HG03442 (cell line): ENCODE data around the gene FHIT.
"Not testable (repeated sequence)": the region's sequence is repeated elsewhere in the genome, so short reads cannot be mapped to it uniquely, and the experiment has no call there.

ENCODE experiments used
- ATAC-seq: cut with Tn5 transposase; IDR thresholded peaks from one replicate; pipeline ENCODE4 v1.9.1; 2021; ENCODE audit warnings: mild to moderate bottlenecking, moderate library complexity; ENCODE audit not compliant: unreplicated experiment

Gene FHIT

DNA sequence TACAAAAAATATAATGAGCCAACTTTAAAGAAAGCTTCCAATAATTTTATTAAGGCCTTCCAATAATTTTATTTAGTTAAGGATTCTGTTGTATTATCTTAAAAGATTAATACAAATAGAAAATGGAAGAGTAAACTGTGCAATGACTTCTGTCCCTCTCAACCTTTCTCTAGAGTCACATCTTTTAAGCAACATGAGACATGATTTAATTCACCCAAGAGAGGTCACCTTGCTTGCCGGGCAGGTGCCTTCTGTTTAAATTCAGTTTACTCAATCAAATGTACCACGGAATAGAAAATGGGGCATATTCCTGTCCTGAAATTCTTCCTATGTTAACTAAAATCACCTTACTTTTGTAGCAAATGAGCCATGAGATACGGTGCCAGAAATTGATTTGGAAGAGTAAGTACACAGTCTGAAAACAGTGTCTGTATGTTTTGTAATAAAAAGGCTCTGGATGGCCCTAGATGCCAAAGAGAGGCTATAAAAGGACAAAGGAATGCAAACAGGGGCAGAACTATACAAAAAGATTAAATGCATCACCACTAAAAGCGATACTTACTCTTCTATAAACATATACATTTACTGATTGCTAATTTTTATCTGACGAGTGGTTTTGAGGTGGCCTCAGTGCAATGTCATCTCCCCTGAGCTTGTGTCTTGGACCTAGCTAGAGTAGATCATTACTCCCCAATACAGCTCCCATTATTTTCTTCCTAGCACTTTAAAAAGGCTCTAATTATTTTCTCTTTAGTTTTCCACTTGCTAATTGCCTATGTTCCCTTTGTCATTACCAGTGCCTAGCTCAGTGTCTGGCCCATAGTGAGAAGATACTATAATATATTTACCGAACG, 134.0 kb downstream of the FHIT start:
- ATAC-seq = no peak

DNA sequence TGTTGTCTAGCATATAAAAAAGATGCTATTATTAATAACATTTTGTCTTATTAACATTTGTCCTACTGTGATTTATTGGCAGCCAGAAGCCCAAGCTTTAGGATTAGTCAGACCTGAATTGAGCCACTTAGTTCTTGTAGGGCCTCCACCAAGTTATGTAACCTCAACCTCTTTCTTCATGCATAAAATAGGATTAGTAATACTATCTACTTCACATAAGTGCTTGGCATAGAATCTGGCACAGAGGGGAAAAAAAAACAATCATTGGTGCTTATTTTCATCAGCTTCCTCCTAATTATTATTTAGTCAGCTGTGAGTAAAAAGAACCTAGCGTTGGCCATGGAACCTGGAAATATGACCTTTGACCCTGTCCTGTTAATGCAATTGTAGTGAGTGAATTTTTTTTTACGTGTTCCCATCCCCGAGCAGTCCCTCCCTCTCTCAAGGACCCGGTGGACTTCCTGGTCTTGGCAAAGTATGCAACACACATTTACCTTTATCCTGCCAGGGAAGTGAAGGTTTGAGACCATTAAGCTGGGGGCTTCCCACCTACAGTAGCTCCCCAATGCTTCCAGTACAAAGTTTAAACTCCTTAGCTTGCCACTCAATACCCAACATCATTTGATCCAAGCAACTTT, 136.8 kb downstream of the FHIT start:
- ATAC-seq = no peak

DNA sequence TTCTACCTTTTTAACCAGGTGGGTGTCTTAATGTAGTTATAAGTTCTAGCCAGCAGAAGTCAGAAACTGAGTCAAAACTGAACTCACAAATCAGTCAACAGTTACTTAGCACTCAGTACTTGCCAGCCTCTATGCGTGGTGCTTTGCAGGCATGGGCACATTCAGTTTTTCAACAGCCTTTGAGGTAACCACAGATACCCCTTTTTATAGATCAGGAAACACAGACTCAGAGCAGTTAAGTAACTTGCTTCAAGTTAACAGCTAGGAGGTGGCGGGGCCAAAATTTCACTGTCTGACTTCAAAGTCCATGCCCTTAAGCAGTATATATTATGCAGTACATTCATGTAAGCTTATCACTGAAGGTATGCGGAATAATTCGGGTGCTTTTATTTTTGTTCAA, 139.4 kb downstream of the FHIT start:
- peak; percentile 67 for ATAC-seq

DNA sequence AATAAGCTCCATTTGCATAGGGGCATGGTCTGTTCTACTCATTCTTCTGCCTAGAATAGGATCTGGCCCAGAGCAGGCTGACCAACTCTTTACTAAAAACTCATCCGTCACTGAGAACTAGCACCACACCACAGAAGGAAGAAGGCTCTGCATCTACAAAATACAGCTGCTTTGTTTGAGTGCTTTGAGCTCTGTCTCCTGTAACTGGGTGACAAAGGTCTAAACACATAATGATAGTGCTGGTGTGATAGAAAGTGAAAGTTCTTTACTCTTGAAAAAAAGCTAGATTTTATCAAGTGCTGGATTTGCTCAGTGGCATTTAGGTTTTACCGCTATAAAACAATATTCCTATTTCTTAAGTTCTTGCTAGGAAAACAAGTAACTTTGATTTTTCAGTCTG, 140.7 kb downstream of the FHIT start:
- peak; percentile 60 for ATAC-seq

DNA sequence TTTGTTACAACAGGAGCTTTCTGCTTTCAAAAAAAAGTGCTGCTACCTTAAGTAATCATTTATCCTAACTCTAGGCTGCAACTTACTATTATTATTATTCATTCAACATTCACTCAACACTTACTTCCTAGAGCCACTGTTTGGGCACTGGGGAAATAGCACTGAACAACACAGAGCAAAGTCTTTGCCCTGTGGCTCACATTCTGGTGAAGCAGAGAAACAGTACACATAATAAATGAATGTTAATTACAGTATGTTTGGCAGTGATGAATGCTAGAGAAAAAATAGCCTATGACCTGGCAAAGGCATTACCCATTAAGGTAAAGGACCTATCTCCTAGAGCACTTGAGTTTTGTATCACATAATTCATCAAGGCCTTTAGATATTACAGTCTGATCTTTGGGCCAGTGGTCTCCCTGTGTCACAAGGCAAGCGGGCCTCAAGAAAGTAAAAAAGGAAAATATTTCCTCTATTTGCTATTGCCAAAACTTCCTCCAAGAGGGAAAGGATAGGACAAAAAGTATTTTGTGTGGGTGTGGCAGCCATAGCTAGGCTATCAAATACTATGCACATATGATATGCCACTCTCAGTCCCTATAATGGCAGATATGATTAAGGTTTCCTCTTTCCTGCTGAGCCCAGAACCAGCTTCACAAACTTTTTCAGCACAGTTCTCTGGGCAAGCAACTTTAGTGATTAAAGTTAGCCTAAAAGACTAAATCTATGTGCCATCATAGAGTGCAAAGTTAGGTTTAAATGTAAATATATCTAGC, 142.8 kb downstream of the FHIT start:
- no peak for ATAC-seq

DNA sequence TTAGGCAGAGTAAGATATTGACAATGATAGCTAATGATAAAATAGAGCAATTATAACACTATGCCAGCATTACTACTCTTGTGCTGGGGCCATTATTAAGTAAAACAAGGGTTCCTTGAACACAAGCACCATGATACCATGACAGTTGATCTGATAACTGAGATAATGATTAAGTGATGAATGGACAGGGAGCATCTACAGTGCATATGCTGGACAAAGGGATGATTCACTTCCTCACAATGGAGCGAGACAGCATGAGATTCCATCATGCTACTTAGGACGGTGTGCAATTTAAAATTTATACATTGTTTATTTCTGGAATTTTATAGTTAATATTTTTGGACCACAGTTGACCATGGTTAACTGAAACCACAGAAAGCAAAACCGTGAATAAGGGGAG, 156.6 kb downstream of the FHIT start:
- no peak for ATAC-seq

DNA sequence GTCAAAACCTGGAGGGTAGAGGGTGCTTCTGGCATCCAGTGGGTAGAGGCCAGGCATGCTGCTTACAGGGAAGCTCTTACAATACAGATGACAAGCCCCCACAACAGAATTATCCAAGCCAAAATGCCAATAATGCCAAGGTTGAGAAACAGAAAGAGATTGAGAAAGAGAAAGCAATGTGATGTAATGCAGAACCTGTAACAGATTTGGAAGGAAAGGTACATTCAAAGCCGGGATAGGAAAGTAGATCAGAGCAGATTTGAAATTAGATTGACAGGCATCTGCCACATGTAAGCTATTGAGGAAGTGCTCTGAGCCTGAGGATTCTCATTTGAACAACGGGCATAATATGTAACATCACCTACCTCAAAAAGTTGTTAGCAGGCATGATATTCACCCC, 157.9 kb downstream of the FHIT start:
- ATAC-seq = no peak

DNA sequence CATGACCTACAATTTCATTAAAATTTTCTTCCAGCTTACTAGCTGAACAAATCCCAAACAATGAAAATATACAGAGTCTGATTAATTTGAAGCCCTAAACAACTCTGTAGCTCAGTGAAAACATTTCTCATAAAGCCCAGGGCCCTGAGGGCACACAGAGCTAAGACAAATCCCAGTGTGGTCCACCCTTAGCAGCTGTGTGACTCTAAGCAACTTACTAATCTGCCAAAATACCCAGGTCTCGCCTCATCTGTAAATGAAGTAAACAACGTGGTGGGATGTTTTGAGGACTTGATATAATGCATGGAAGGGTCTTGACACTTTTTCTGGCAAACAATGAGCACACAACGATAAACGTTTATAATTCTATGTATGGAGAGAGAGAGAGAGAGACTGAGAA, 158.4 kb downstream of the FHIT start:
- no peak for ATAC-seq

DNA sequence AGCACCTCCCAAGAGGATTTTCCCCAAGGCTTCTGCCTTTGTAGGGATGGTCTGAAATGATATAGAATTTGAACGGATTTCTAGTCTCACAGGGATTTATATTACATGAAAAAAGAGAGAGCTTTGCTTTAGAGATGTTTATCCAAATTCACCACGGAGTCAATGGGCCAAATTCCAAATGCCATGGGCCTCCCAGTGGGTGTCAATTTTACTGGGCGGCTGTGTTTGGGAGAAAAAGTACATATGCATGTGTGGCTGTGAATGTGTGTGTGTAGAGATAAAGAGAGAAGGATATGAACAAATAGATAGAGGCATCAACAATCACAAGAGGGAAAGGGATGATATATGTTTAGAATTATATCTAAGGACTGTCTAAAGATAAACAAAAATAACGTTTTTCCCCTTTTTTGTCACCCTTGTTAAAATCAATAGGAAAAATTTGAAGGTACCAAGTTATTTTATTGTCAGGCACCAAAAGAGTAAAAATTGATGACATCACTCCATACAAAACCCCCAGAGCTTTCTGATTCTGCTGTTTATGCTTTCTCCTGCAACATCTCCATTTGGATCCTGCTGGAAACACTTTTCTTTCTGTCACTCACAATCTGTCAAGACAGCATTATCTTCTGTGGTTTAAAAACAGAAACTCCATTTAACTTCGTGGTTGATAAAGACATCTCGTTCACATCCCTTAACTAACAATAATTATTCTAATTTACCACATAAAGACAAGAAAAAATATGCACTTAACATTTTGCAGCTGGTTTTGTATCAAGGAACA, 160.7 kb downstream of the FHIT start:
- no peak for ATAC-seq

DNA sequence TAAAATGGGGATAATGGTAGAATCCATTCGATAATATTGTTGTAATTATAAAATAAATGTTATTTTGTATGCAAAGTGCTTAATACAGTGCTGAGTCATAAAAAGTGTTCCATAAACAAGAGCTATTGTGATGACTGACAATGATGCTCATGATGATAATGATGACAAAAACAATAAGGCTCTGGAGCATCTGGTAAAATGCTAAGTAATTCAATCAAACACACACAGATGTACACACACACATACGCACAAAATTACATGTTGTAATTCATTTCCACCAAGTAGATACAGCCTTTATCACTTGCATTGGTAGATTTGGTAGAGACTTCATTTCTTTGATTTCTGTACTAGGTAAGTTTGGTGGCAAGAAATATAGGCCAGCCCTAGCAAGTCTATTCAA, 163.8 kb downstream of the FHIT start:
- ATAC-seq = no peak

DNA sequence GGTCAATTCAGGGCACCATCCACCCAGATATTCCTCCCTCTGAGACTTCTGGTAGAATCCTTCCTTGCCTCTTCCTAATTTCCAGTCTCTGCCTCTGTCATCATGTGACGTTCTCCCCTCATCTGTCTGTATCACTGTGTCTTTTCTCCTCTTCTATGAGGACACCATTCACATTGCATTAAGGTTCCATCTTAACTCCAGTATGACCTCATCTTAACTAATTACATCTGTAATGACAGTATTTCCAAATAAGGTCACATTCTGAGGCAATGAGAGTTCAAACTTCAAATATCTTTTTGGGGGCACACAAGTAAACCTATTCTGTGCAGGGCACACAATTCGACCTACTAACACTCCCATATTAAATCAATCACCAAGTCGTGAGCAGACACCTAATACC, 169.7 kb downstream of the FHIT start:
- no peak for ATAC-seq

DNA sequence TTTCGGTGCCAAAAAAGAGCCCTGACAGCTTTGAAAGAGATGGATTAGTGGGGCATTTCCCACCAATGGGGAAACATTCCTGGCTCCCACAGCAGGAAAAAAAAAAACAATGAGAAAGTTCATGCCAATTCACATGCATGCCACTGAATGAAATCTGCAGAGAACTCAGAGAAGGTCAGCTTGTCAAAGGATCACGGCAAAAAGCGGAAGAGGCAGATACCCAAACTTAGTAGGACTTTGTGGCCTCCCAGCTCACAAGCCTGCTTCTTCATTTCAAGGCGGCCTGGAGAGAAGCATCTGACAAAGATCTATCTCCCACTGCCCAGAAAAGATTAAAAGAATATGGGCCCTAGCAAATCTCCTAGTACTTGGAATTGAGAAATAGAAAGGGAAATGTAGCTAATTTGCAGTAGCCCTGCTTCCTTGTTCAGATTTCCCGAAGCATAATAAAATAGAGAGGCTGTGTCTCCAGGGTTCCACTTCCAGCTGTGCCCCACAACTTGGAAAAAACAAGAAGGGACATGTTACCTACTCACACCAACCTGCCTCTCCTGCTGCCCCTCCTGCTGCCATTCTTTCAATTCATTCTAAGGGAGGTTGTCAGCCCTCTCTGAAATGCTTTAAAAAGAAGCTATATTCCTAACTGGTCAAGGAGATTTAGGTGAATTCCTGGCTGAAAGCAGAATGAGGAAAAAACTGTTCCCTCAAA, 170.4 kb downstream of the FHIT start:
- no peak for ATAC-seq

DNA sequence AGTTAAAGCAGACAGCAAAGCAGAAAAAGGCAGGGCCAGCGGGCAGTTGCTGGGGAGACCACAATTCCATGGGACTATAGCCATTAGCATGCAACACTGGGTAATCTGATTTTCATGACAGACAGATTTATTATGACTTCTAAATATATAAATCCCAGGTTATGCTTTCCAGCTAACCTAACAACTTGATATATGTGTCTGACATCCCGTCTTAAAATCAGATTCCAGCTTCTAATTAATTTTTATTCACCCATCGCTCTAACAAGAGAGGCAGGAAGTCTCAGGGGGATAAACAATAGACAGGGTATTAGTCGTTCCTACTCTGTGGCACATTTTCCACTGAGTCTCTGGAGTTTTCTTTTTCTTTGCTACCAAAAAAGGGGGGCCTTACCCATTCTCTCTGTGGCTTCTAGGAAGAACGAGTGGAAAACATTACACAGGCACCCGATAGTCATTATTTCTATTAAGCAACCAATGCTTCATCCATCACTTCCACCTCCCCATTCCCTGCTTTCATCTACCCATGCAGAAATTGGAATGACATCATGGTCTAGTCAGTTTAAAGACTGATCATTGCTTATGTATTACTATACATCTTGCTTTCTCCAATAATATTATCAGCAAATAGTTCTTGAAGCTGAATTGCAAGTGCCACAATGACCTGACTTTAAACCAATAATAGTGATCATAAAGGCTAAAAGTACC, 173.1 kb downstream of the FHIT start:
- no peak for ATAC-seq

DNA sequence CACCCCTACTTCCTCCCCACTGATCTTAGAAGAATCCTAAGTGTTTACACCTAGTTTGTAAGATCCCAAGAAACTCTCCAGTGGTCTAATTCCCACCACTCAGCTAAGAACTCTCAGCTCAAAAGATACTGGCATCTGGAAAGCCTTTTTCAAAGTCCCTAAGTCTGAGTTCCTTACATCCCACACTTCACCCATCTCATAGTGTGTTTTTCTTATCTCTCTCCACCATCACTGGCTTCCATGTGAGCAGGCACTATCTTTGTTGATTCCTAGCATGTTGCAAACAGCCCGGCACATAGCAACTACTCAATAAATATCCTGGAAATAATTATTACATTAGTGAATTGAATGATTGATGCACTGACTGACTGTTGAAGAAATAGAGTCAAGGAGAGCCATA, 173.7 kb downstream of the FHIT start:
- ATAC-seq = no peak

DNA sequence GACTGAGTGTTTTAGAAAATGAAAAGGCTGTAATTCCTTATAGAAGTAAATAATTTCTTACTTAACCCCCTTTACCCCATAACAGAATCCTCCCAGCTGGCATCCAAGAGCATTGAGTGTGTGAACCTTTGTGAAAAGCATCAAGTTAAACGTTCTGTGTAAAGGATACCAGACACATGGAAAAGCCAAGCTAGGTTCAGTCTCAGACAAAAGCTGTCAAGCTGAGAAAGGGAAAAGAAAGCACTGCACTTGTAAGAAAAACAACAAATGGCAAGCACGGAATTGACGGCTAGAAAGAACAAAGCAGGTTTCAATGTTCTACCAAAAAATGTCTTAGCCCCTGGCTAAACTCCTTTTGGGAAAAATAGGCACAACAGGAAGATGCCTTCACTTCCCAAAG, 176.5 kb downstream of the FHIT start:
- no peak for ATAC-seq

DNA sequence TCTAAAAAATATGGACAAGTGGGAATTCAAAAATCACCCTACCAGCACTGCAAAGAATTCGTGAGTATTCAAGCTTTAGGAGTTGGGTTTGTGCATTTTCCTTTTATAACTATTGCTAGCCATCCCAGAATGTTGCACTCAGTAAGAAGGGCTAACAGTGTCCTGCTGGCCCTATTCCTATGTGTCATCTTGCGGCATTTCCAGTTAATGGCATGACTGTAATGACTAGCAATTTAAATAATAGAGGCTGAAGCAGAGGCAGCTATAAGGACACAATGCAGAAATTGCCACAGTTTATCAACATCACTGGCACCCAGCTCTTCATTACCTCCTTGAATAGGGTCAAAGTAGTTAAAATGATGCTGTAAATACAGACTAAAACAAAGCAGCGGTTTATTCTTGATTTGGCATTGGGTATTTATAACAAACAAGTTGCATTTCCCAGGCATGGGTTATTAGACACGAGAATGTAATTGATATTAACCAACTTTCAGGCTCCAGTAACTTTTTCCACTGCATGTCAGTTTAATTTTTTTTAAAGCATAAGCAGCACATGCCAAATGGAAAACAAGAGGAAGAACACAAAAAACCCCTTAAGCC, 177.6 kb downstream of the FHIT start:
- ATAC-seq = no peak

DNA sequence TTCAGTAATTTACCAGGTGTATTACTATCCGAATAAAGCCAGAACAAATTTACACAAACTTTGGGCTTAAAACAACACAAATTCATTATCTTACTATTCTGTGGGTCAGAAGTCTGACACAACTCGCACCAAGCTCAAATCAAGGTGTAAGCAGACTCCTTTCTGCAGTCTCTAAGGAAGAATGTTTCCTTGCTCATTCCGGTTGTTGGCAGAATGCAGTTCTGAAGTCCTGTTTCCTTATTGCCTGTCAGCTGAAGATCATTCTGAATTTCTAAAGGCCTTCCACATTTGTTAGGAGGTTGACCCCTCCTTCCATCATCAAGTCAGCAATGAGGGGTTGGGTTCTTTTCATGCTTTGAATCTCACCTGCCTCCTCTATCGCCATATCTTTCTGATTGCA, 183.2 kb downstream of the FHIT start:
- ATAC-seq = no peak

DNA sequence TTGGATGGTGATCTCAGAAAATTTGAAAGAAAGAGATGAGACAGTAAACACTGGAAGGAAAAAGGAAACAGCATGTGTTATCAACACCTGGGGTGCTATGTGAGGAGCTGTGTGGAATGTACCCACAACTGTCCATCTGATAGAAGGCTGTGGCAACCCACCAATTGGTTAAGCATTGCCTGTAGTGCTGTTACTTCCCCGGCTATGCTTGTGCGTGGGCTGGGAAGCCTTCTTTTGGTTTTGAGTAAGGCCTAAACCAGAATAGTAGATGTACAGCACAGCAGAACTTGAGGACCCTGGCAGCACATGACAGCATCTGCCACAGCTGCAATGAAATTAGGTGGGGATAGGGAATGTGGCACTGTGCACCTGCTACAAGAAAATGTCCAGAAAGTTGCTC, 184.5 kb downstream of the FHIT start:
- ATAC-seq = peak; percentile 77

DNA sequence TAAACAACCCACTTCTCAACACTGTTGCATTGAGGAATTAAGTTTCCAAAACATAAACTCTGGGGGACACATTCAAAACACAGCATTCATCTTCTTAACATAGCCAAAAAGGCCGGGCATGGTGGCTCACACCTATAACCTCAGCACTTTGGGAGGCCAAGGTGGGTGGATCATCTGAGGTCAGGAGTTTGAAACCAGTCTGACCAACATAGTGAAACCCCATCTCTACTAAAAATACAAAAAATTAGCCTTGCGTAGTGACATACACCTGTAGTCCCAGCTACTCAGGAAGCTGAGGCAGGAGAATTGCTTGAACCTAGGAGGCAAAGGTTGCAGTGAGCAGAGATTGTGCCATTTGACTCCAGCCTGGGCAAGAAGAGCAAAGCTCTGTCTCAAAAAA, 185.0 kb downstream of the FHIT start:
- ATAC-seq = not testable (repeated sequence)
